HG02763 (cell line): ENCODE data around the gene EPHA4.
"Not testable (repeated sequence)": the region's sequence is repeated elsewhere in the genome, so short reads cannot be mapped to it uniquely, and the experiment has no call there.

Experiments
- ATAC-seq: cut with Tn5 transposase; IDR thresholded peaks from one replicate; pipeline ENCODE4 v1.9.1; 2021; ENCODE audit warnings: mild to moderate bottlenecking, moderate library complexity; ENCODE audit not compliant: unreplicated experiment

Gene EPHA4

DNA sequence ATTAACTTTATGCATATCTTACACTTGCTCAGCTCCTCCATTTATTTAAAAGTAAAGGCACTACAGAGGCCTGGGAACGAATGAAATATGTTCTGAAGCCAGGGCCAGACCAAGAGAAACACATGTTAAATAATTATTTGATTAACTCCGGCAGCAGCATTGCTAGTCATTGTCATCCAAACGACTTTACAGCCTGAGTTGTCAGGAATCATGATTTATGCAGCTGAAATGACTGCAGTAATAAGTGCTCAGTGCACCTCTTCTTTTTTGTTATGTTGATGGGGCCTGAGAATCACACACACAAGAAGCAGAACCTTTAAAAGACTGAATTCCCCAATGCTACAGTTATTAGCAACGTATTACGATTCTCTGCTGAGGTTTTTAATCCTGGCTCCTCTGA lies 58.9 kb downstream of the EPHA4 start:
- no peak for ATAC-seq

DNA sequence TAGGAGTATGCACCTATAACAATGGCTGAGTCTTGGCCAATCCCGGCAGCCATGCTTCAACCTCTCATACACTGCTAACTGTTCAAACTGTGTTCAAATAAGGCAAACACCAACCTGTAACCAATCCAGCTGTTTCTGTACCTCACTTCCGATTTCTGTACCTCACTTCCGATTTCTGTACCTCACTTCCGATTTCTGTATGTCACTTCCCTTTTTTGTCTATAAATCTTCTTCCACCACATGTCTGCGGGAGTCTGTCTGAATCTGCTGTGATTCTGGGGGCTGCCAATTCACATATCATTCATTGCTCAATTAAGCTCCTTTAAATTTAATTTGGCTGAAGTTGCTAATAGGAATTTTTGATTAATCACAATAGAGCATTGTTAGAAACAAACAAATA lies 60.8 kb downstream of the EPHA4 start:
- not testable (repeated sequence) for ATAC-seq

DNA sequence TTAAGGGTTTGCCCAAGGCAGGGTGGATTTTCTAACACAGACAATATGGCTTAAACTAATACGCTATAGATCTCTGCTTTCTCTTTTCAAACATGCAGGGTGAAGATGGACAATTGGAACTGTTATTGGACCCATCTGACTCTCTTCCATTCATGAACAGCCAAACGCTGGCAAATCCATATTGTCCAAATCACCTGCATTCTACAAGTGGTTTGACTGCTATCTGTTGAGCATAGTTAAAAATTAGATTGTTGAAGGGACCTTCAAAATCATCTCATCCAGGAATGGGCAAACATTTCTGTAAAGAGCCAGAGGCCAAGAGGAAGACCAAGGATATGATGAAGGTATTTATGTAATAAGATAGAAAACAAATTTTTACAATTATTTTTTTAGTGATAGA lies 65.6 kb downstream of the EPHA4 start:
- ATAC-seq = no peak

DNA sequence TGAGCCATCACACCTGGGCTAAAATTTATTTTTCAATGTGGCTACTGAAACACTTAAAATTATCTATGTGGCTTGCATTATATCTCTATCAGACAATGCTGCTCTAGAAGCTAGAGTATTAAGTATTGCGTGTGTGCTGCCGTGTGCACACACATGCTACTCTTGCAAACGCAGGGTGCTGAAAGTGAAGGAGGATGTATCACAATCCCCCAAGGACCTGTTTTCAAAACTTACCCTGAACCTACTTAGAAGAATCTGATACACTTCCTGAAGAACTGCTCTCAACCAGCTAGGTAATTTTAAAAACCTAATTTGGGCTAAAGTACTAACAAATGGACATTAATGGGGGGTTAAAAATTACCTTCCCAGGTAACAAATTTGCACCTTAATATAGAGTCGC lies 66.5 kb downstream of the EPHA4 start:
- ATAC-seq = no peak

DNA sequence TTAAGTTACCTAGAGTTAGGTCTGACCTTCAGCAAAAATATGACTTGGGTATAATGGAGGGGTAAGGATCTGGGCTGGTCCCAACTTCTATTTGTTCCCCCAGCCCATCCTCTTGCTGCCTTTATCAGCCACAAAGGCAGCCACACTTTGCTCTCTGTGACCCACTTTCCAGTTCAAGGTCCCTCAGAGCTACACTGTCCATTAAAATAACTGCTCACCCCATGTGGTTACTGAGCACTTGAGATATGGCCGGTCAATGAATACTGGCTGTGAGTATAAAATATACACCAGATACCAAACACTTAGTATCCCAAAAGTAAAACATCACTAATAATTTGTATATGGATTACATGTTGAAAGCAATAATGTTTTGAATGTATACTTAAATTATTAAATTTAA lies 67.2 kb downstream of the EPHA4 start:
- ATAC-seq = no peak

DNA sequence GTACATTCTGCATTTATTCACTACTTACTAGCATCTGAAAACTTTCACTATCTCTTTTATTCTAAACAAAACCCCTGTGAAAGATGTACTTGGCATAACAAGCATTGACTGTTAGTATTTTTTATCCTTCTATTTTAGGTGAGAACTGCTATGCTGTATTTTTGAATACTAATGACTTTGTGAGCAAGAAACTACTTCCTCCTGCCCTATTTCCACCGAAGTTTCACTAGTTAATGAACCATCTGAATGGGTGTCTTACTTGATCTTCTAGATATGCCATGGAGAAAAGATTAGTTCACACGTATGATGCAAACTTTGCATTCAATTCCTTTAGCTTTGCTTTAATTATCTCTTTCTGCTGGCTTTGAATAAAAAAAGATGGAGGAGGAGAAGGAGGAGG lies 68.1 kb downstream of the EPHA4 start:
- ATAC-seq = no peak

DNA sequence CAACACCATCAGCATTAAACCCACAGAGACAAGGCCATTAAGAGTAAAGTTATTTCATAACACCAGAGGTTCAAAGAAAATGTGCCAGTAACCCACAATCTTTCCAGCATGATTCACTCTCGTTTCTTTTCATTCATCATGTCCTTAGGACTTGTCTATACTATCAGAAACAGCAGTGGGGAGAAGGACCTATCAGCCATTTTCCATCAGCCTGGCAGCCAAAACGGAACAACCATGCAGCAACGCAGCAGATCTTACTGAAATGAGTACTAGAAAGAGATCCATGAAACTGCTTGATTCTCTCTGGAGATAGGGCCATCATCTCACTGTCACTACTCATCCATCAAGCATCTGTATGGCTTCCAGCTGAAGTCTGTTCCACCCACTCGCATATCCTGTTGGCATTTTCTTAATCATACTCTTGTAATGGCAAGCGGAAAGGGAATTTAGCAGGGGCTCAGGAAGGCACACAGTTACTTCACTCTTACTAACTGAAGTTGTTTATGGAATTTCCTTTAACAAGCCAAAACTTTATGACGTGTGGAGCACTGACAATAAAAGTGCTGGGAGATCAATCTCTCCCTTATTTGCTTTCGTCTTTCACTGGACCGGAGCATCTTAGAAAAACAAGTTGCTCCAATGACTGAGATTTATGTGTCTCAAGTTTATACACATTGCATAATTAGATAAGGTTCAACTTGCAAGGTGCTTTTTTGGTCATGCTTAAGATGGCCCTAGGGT lies 69.7 kb downstream of the EPHA4 start:
- ATAC-seq = no peak

DNA sequence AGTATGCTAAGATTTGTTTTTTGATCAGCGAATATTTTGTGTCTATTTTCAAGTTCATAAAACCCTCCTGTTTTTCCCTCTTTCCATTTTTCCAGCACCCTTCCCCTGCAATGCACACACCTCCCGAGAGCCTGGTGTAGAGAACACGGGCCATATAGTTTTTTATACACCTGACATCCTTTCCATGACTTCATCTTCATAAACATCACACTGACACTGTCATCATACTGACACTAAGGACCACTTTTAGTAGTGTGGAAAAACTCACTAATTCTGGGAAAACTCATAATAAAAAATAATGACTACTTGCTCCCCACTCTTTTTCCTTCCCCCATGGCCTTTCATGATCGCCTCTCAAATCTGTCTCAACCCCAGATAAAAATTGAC lies 70.2 kb downstream of the EPHA4 start:
- no peak for ATAC-seq

DNA sequence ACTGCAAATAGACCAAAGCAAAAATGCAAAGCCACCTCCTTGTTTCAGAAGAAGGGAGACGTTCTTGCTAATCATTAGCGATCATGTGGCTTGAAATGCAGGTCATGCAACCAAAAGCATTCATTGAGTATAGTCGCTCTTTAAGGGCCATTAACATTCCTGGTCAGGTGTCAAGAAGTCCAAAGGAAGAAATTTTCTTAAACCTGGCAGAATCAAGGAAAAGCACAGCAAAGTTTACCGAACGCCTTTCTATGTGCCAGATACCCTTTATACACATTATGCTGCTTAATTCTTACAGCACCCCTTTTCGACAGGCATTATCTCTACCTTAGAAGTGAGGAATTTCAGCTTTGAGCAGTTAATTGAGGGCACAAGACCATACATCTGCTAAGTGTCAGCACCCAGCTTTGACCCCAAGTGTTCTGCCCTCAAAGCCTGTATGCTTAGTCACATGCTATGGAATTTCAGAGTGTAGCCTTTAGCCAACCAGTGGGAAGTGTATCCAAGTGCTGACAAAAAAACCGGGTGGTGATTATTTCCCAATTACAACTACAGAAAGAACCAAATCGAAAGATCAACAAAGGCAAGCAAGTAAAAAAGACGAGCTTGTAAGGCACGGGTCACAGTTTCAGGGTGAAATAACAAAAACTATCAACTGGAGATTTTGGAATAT lies 70.8 kb downstream of the EPHA4 start:
- no peak for ATAC-seq

DNA sequence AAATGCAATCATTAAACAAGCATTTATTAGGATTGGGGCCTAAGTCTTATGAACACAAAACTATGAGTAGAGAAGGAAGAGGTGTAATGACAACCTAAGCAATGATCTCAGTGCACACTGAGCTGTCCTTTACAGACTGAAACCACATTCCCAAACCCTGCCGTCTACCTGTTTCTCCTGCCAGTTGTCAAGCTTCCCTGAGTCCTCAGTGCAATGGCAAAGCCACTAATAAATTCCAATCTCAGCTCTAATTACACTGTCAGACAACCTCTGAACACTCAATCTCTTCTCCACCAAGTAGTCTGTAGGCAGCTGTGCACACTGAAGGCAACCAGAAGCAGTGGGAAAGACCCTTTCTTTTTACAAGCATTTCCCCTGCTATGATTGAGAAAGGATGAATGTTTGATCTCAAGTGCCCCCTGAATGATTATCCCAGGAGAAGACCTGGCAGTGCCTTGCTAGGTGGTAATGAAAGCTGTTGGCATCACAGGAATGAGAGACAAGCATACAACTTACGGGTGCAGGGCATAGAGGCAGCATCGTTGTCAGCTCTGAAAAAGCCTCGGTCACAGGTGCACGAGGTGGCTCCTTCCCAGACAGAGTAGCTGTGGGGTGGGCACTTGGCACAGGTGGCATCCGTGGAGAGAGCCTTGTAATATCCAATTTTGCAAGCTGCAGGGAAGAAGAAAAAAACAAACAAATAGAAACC lies 71.4 kb downstream of the EPHA4 start:
- no peak for ATAC-seq

DNA sequence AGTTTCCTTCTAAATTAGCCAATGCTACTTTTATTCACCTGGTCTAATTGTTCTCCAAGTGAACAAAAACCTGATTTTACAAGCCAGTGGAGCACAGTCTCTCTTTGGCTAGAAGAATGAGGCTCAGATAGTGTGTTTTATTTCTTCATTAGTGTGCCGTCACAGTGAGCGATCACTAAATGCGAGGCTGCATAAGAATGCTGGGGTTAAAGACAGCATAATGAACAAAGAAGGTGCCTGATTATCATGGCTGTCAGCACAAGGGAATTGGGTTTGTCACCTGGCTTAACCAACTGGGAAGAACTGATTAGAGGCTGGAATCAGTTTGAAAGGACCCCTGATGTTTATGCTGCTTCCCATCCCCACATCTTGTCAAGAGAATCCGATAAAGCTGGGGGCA lies 76.4 kb downstream of the EPHA4 start:
- ATAC-seq = no peak

DNA sequence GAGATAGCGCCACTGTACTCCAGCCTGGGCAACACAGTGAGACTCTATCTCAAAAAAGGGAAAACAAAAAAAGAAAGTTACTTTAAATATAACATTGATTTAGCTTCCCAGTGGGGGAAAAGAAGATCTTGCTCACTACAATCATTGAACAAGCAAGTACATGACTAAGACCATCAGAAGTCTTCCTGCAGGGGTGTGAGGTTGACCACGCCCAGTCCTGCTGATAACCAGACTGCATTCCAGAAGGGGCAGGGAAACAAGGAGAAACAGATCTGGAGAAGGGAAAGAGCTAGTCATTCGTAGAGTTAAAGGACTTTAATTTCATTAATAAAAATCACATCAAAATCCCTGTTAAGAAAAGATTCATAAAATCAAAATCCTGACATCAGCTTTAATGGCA lies 77.5 kb downstream of the EPHA4 start:
- ATAC-seq = no peak

DNA sequence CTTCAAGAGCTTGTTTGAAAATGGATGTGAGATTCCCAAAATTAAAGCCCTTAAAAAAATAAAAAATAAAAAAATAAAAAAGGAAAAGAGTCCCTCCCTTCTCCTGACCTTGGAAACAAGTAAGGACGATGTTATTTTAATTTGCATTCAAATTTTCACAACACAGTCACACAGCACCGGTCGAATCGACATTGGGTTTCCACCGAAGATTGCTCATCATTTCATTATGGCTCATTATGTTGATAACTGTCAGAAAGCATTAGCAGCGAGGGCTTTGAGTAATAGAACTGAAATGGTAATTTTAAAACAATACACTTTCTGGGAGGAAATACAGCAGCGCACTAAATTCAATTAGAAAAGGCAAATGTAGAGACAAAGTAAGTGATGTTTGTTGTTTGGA lies 78.7 kb downstream of the EPHA4 start:
- ATAC-seq = no peak

DNA sequence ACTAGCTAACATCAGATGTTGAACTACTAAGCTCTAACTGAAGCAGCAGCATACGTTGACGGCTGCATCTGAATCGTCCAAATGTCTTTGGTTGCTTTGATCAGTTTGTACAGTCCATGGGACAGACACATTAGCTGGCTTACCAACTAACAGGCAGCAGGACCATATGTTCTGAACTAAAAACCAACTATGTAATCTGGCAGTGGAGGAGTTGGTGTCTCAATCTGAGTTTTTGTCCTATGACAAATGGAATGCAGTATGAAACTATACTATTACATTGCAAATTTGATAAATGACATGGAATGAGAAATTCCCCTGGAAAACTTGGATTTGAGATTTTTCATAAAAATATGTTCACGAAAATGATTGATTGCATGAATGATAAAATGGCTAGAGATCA lies 79.5 kb downstream of the EPHA4 start:
- no peak for ATAC-seq

DNA sequence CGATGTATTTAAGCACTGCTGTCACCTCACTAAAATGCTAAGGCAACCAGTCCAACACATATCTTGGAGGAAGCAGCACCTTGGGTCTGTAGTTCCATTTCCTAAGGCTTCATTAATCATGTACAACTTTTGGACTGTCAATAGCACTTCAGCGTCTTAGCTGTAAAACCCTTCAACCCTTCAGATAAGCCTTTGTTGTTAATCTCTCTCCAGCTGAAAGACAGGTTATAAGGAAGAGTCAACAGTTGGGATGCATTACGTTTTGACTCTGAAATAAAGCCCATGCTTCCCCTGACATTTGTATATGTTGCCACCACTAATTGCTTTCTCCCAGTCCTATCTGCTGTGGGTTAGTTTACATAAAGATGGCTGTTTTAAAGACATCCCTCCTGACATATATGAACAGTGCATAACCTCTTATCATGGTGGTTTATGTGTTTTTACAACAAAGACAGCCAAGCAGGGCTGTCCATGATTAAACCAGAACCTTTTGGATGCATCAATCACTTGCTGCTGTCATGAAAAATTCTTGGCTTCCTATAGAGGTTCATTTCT lies 81.5 kb downstream of the EPHA4 start:
- no peak for ATAC-seq

DNA sequence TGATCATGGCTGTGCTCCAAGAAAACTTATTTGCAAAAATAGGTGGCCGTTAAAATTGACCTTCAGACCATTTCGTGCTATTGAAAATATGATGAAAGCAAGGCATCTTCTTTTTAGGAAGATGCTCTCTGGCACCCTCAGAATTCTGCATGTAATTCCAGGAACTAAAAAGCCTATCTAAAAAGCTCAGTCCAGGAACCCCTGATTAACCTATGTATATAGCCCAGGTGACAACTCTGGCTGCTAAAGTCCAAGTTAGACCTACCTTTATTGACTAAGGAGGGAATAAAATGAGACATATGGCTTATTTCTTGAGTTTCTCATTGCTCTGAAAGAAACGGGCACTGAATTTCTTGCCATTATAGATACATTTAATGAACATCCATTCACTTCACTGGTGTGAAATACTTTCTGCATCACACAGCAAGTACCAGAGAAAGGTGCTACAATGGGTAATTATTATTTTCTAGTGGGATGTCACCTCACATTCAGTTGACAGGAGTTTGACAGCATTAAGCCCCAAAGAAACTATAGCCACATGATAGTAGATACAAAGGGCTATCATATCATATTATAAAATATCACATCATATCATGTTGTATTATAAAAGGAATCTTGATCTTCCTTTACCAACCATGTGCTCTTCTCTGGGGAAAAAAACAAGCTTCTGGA lies 83.8 kb downstream of the EPHA4 start:
- no peak for ATAC-seq

DNA sequence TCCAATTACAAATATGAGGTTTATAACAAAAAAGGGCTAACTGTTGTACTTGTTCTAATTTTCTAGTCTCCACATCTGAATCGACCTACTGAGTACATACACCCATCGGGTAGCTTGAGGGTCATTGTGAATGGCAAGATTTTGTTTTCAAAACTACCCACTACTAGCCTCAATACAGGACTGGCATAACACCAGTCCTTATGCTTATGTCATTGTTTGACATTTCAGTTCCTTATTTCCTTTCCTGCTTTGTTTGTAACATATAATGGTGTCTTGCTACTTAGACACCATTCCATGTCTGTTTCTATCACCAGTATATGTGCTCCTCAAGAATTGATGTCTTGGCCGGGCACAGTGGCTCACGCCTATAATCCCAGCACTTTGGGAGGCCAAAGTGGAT lies 86.0 kb downstream of the EPHA4 start:
- no peak for ATAC-seq

DNA sequence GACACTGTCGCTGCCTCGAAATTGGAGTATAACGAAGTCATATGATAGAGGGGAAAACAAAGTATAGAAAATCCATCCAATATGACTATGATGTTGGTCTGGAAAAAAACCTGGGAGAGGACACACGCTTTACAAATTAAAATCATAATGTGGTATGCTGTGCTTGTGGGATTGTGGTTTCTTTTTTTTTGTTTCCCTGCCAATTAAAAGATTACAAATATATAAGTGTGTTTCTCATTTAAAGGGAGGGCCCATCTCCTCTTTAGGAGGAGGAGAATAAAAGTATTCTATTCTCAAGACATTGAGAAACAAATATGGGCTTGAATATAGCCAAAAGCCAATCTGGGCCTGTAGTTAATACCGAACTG lies 86.6 kb downstream of the EPHA4 start:
- ATAC-seq = no peak

DNA sequence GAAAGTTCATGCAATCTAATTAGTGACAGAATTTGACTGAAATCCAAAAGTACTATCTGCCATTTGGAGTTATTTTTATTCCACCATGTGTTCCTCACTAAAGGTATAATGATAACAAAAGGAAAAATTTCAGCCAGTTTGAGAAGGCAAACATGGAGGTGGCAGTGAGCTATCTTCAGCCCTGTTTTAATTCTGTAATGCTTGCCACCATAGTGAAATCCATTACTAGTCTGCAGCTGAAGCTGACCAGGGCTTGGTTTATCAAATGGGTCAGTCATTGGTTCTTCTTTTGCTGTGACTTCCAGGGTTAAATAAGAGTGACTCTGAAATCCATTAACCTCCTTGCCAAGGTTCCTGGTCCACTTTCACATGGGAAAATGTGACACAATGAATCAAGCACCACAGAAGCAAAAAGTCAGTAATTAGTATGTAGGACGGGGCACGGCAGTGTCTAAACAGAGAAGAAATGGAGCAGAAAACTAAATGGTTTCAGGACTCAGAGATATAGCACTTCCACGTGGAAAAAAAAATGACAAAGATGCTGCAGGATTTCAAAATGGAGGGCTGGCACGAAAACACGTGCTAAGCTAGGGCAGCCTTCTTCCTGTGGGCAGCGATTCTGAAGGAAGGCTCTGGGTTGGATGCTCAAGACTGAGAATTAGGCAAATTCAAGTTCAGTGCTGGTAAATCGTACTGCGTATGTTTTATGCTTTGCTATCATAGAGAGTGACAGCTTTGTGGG lies 87.2 kb downstream of the EPHA4 start:
- ATAC-seq = no peak

DNA sequence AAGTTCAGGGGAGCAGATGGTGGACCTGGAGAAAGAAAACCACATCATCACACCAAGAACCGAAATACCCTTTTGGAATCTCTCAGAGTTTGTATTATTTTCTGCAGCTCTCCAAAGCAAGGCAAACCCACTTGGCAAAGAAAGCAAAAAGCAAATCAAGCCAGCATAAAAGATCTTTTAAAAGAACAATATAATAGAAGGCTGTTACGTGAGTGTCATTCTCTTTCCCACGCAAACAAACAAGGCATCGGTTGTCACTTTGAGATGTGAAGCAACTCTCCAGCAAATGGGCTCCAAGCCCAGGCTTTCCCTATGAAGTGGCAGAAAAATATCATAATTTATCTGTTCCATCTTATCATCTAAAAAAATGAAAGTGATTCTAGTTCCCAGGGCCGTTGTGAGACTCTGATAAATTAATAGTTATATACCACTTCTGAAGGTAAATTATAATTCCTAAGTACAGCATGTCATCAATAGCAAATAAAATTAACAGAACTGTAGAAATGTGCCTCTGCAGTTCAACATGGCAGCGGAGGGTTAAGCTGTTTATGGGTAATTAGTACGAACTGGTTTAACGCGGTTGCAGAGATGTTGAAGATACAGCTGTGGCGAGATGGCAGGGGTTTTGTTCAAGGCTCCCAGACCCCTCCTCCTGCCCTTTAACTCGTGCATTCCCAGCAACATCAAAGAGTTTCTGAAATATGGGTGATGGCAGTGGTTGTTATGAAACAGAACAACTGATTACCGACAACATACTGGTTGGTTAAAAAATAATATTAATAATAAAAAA lies 89.2 kb downstream of the EPHA4 start:
- no peak for ATAC-seq
